Sigmoid colon (tissue), 4 donors: ENCODE data around the gene VWA5A.

Experiments
- EP300 ChIP-seq, 4 donors: sonication (generic); formaldehyde crosslinking; IDR thresholded peaks; one replicate each; pipeline ENCODE4 v1.6.1; 2017; ENCODE audit warnings: antibody characterized with exemption in 4 of 4
- POLR2A ChIP-seq, 2 donors: fragments of 450-650 bp; IDR thresholded peaks; one replicate each; pipeline ENCODE4 v1.6.1; 2016; ENCODE audit warnings: antibody characterized with exemption in 2 of 2, mild to moderate bottlenecking in 2 of 2, moderate library complexity in 2 of 2
- TF ChIP-seq, protein P1 (sequence below), 4 experiments: fragments of 450-650 bp in 3 of 4; fragments of 200-600 bp in 1 of 4; IDR thresholded peaks; one replicate each; pipeline ENCODE4 v1.5.1; 2016 to 2019; ENCODE audit warnings: antibody characterized with exemption in 4 of 4, mild to moderate bottlenecking in 3 of 4, moderate library complexity in 2 of 4

DNA sequence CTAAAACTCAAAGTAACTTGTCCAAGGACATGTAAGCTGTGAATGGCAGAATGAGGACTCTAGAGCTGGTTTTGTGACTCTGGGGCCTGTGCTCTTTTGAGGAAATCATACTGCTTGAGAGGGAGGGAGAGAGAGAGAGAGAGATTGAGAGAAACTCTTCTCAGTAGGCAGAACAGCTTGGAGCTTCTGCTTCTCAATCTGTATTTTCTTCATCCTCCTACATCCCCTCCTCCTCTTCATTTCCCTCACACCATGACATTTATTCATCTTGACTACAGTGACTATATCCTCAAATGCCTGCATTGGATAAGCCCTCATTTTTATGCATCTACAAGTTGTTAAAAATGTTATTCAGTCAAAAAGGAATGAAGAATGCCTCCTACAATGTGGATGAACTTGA lies 44.2 kb downstream of the VWA5A start:
- TF ChIP-seq, protein P1, sequence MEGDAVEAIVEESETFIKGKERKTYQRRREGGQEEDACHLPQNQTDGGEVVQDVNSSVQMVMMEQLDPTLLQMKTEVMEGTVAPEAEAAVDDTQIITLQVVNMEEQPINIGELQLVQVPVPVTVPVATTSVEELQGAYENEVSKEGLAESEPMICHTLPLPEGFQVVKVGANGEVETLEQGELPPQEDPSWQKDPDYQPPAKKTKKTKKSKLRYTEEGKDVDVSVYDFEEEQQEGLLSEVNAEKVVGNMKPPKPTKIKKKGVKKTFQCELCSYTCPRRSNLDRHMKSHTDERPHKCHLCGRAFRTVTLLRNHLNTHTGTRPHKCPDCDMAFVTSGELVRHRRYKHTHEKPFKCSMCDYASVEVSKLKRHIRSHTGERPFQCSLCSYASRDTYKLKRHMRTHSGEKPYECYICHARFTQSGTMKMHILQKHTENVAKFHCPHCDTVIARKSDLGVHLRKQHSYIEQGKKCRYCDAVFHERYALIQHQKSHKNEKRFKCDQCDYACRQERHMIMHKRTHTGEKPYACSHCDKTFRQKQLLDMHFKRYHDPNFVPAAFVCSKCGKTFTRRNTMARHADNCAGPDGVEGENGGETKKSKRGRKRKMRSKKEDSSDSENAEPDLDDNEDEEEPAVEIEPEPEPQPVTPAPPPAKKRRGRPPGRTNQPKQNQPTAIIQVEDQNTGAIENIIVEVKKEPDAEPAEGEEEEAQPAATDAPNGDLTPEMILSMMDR (IDR thresholded peaks at IDR 0.05), result no peak
- no peak for TF ChIP-seq POLR2A (IDR thresholded peaks at IDR 0.05)
- TF ChIP-seq EP300 (IDR thresholded peaks at IDR 0.05), result no peak
